ENCODE data around the gene NUP43. TPM values are rescaled to one million over a fixed set of nuclear protein-coding genes. Genes with fewer than 3 reads are reported as not detected.
"Not testable (repeated sequence)": the region's sequence is repeated elsewhere in the genome, so short reads cannot be mapped to it uniquely, and the experiment has no call there.

NUP43 gene
- total RNA-seq, 1 donor from 2014 or later: 19.6 TPM

DNA sequence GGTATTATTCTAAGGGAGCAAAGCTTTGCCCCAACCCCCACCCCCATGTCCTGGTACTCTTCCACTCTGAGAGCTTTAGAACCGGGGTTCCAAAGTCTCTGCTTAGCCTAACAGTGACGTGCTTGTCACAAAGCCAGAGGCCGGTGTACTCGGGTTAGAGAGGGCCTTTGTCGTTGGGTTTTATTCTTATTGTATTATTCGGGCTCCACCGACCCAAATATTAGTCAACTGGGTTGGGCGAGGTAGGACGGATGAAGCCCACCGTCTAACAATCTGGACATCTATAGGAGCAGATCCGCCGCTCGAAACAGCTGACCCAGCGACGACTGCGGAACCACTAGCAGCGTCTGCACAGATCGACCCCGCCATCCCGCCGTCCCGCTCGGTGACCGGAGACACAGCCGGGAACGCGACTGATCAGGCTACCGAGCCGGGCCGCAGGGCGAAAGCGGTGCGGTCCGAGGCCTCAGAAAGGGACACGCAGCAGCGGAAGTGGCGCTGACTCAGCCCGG, 2.8 kb upstream of the NUP43 start:
- not testable (repeated sequence) for DNase-seq (ENCODE audit: low read depth in 2 of 2)

- not testable (repeated sequence) for DNase-seq (ENCODE audit: low read depth in 2 of 2)
Measured at GRCh38 chr6:149745252-149745651, 1.1 kb downstream of the NUP43 start.

DNA sequence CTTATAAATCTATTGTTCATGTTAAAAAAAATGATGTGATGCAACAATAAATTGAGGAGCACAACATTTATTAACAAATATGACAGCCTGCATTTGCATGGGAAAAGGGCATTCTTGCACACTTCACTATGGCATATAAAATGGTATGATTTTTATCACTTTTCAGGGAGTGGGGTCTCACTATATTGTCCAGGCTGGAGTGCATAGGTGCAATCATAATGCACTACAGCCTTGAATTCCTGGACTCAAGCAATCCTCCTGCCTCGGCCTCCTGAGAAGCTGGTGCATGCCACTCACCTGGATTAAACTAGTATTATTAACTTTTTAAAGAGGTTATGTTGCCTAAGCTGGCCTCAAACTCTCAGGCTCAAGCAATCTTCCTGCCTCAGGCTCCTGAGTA, 11.4 kb downstream of the NUP43 start:
- no peak for DNase-seq (ENCODE audit: low read depth in 2 of 2)

DNA sequence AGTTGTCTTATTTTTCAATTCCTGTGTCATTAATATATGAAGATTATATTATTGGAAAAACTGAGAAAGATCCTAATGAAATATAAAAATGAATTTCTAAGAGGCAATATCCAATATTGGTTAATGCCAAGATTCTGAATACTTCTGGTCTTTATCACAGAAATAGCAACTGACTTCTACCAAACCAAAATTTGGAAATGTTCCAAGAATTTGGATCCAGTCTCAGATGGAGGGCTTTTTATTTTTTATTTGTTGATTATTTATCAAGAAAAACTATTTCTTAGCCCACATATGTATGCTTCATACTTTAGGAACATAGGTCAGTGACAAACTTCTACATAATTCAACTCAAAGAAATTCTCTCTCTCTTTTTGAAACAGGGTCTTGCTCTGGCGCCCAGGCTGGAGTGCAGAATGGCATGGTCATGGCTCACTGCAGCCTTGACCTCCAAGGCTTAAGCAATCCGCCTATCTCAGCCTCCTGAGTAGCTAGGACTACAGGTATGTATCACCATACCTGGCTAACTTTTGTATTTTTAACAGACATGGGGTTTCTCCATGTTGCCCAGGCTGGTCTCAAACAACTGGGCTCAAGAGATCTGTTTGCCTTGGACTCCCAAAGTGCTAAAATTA, 13.1 kb downstream of the NUP43 start:
- DNase-seq (ENCODE audit: low read depth in 2 of 2): no peak

DNA sequence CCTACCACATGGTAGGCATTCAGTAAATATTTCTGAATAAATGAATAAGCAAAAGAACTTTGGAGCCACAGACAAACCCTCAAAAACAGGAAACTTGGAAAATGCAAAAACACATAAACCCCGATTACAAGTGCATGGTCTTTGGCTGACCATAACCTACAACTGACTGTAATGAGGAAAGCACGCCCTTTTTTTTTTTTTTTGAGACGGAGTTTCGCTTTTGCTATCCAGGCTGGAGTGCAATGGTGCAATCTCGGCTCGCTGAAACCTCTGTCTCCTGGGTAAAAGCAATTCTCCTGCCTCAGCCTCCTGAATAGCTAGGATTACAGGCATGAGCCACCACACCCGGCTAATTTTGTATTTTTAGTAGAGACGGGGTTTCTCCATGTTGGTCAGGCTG, 16.5 kb downstream of the NUP43 start:
- no peak for DNase-seq (ENCODE audit: low read depth in 2 of 2)

GRCh38 chr6:149728499-149729234, 17.7 kb downstream of the NUP43 start:
- DNase-seq (ENCODE audit: low read depth in 2 of 2): no peak

DNA sequence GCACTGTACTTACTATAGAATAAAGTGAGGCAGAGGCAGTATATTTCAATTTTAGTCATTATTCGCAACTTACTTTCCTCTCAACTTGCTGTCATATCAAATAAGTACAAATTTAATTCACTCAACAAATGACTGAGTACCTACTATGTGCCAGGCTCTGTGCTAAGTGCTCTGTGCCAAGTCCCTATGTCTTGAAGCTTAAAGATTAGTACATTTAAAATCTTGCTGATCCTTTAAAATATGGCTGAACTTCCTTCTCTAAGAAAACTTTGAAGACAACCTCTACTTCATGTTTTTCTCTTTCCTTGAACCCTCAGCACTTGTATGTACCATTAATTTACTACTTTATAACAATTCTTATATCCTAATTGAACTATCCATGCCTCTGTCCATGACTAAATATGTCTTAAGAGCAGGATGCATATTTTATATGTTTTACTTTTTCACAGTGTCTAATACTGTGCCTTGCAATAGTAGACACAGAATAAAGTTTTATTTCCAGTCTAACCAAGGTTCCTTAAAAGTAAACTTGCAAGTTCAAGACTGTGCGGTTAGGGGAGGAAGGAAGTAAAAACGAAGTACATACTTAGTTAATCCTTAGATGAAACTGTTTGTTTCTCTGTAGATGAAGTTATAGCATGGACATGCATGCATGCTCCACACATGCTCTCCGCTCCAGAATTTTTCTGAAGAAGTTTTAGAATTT, 18.4 kb downstream of the NUP43 start:
- DNase-seq (ENCODE audit: low read depth in 2 of 2): no peak

DNA sequence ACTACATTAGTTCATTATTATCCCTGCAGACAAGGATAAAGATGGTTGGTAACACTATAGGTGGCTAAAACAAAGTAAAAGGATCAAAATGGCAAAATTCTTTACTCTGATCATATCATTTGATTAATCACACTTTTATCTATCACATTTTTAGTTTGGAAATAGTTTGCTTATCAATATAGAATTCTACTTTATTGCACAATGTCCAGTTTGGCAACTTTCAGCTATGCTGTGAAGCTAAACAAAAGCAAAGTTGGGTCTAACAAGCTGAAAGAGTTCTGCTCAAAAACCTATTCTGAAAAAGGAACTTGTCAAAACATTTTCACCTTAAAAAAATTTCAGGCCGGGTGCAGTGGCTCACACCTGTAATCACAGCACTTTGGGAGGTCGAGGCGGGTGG, 20.5 kb downstream of the NUP43 start:
- no peak for DNase-seq (ENCODE audit: low read depth in 2 of 2)

DNA sequence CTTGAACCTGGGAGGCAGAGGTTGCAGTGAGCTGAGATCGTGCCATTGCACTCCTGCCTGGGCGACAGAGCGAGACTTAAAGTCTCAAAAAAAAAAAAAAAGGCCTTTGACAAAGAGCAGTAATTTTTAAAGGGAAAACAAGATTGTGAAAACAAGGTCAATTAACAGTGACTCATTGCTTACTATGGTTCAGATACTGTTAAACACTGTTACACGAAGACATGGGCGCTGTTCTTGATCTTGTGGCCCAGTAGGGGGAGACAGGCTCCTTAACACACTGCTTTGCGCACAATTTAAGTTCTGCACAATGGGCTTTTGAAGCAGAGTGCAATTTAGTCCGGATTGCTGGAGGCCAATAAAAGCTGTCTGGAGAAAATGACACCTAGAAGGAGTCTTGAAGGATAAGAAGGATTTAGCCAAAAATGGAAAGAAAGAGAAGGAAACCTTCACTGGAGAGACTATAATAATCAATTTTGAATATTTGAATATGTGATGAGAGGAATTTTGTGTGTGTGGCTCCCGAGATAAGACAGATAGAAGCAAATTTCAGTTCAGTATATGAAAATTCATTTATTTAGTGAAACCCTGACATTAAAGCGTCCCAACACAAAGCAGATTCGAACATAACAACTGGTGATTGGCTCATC, 22.4 kb downstream of the NUP43 start:
- DNase-seq (ENCODE audit: low read depth in 2 of 2): peak; percentile 79 to 85

DNA sequence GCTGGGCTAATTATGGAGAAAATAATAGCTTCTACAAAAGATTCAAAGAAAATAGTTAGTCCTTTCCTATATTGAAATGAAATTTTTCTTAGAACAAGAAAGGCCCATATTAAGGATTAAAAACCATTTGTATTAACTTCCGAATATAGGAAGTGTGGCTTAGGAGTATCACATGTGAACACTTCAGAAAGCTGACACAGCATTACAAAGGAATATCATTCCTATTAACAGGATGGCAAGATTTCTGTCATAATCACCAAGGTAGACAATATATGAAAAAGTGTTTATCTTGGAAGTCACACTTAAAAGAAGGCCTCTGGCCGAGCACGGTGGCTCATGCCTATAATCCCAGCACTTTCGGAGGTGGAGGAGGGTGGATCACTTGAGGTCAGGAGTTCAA, 23.1 kb downstream of the NUP43 start:
- no peak for DNase-seq (ENCODE audit: low read depth in 2 of 2)

DNA sequence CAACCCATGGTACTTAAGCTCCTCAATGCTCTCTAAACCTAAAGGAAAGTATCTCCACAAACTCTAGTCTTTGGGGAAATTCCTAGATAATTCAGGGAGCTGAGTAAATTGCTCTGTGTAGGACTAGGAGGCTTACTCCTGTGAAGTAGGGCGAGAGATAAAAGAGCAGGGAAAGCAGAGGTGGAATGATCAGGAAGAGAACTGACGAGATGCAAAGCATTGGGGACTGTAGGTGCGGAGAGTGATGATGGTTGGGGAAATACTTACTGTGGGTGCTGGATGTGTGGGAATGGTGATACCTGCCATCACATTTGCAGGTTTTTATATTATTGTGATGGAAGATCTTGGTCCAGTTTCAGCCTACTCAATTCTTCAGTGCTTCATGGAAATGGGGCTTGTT, 26.8 kb downstream of the NUP43 start:
- DNase-seq (ENCODE audit: low read depth in 2 of 2): no peak

- peak; percentile 82 to 88 for DNase-seq (ENCODE audit: low read depth in 2 of 2)
Measured at GRCh38 chr6:149717588-149718458, 28.5 kb downstream of the NUP43 start, which contains the start of gene LATS1. Gene LATS1, minus strand, starts transcription at chr6:149718101. Its CDS starts 15,975 bp downstream, at chr6:149702126.

GRCh38 chr6:149717255-149717587, 29.1 kb downstream of the NUP43 start:
- no peak for DNase-seq (ENCODE audit: low read depth in 2 of 2)

DNA sequence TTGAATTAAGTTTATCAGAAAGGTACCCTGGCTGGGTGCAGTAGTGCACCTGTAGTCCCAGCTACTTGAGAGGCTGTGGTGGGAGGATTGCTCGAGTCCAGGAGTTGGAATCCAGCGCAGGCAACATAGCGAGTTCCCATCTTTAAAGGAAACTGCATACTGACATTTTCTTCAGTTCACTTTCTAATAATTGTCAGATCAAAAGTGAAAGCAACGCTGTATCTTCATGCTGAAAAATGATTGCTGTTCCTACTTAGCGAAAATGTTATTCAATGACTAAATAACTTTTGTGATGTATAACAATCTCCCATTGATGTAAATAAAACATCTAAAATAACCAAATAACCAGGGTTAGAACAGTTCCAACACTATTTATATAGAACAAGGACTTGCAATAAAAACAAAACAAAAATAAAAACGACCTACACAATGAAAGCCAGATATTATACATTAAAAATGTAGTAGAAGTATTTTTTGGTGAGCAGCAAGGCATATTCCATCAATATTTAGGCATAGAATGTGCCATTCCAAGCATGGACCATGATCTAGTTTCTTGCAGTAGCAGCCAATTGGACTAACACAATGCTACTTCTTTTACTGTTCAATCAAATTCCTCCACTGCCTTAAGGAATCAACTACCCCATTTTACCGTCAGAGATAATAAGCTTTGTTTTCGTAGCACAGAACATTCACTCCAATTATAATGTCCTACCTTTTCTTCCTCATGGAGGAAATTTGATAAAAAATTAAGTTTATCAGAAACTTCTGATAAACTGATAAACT, 30.0 kb downstream of the NUP43 start:
- peak; percentile 21 to 29 for DNase-seq (ENCODE audit: low read depth in 2 of 2)

DNA sequence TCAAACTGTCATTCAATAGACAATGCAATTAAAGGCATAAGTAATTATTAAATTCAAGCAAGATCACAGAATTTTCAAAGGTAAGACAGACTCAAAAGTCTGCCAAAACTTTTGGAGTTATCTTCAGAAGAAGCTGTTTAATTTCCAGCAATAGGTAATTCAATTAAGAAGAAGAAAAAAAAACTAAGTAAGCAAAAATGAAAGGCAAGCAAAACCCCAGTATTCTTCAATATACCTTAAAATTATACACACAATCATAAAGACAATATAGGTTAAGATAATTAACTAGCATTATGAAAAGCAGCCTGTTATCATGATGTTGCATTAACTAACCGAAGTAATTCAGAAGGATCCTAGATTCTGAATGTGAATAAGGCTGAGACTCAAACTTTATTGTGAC, 31.9 kb downstream of the NUP43 start:
- no peak for DNase-seq (ENCODE audit: low read depth in 2 of 2)

DNA sequence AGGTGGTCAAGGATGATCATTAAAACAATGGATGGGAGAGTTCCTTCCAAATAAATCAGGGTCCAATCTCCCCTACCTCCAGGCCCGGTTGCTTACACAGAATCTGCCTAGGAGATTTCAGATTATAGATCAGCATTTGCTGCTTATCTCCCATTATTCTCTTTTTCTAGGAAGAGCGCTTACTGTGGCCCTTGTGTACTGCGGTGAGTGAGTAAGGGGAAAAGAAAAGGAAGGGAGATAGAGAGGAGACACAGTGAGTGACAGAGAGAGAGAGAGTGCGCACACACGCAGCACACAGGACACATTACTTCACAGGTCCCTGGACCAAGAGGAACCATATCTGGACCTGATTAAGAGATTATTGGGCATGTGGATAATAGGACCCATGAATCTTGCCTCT, 34.6 kb downstream of the NUP43 start:
- no peak for DNase-seq (ENCODE audit: low read depth in 2 of 2)

DNA sequence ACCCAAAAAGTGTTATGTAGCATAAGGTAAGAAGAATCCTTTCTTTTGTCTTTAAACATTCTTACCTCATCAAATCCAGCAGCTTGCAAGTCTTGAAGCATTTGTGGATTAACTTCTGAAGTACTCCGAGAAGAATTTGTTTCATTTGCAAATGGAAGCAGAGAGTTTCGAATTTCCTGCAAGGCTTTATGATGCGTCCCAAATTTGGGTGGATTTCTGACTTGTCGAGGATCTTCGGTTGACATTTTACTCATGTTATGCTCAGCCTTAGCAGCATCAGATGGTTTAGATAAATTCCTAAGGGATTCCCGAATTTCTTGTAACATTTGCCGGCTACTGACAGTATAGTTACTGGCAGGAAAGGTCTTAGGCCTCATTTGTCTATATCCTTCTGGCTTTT, 44.6 kb downstream of the NUP43 start:
- no peak for DNase-seq (ENCODE audit: low read depth in 2 of 2)

DNA sequence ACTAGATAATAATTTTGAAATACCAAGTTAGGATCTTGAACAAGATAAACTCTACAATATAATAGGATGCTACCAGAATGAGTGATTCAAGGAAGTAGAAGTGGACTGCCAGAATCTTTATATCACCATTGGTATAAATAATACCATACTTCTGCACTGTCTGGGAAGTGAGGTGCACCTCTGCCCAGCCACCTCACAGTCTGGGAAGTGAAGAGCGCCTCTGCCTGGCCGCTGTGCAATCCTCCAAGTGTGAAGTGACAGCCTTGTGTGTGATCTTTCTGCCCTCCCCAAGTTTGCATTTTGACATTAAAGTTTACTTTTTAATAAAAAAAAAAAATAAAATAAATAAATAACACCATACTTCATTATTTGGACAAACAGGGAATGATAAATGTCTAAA, 47.2 kb downstream of the NUP43 start:
- DNase-seq (ENCODE audit: low read depth in 2 of 2): no peak

DNA sequence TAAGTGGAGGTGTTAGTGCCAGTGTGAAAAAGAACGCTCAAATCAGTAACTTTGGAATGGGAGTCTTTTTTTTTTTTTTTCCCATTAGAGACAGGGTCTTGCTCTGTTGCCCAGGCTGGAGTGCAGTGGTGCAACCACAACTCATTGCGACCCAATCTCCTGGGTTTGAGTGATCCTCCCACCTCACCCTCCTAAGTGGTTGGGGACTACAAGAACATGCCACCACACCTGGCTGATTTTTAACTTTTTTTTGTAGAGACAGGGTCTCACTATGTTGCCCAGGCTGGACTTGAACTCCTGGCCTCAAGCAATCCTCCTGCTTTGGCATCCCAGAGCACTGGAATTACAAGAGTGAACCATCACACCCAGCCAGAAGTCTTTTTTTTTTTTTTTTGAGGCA, 48.2 kb downstream of the NUP43 start:
- no peak for DNase-seq (ENCODE audit: low read depth in 2 of 2)

DNA sequence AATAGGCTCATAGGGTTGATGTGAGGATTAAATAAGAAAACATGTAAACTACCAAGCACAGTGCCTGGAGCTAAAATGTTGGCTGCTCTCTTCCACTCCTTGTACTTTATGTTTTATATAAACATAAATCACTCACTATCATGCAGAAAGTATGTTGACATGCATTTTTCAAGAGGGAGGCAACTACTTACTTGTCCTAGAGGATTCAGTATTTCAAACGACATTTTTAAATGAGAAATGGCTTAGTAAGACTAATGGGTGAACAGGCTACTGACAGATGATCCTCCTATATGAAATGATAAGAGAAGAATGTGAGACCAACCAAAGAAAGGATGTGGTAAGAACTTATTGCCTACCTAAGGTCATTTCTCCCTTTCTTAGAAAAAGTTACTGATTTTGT, 49.4 kb downstream of the NUP43 start:
- DNase-seq (ENCODE audit: low read depth in 2 of 2): no peak
